Measurements from ENCODE around the gene CERS5. TPM values are rescaled to one million over a fixed set of nuclear protein-coding genes. Genes with fewer than 3 reads are reported as not detected.

Gene CERS5
- total and polyA plus RNA-seq, 10 of the 15 experiments (the other 5 are each of a cell fraction or from before 2014, with no cell fraction given) = 6.8 to 50.1 (median 31.8) TPM

DNA sequence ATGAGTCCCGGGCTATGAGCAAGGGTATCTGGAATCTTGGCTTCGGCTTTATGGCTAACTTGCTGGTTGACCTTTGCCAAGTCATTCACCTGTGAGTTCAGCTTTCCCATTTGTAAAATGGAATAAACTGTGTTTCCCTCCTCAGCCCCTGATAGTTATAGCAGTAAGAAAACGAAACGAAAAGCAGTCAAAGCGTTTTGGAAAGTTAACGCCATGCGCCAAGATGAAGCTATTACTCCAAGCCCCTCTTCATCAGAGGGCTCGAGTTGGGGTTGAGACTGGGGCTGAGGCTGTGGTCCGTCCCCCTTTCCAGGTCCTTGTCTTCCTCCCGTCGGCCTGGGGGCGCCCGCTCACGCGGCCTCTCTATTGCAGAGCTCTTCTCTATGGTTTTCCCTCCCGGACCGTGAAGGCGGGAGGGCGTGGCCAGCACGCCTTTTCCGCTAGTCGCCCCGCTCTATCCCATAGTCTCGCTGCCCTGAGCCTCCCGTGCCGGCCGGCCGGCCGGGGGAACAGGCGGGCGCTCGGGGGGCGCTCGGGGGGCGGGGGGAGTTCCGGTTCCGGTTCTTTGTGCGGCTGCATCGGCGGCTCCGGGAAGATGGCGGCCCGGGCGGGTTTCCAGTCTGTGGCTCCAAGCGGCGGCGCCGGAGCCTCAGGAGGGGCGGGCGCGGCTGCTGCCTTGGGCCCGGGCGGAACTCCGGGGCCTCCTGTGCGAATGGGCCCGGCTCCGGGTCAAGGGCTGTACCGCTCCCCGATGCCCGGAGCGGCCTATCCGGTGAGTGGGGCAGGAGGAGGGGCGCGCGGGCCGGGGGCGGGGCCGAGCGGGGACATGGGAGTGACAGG lies 82.2 kb downstream of the CERS5 start, which contains the start of gene SMARCD1 (continued):
- TF ChIP-seq, protein P1, sequence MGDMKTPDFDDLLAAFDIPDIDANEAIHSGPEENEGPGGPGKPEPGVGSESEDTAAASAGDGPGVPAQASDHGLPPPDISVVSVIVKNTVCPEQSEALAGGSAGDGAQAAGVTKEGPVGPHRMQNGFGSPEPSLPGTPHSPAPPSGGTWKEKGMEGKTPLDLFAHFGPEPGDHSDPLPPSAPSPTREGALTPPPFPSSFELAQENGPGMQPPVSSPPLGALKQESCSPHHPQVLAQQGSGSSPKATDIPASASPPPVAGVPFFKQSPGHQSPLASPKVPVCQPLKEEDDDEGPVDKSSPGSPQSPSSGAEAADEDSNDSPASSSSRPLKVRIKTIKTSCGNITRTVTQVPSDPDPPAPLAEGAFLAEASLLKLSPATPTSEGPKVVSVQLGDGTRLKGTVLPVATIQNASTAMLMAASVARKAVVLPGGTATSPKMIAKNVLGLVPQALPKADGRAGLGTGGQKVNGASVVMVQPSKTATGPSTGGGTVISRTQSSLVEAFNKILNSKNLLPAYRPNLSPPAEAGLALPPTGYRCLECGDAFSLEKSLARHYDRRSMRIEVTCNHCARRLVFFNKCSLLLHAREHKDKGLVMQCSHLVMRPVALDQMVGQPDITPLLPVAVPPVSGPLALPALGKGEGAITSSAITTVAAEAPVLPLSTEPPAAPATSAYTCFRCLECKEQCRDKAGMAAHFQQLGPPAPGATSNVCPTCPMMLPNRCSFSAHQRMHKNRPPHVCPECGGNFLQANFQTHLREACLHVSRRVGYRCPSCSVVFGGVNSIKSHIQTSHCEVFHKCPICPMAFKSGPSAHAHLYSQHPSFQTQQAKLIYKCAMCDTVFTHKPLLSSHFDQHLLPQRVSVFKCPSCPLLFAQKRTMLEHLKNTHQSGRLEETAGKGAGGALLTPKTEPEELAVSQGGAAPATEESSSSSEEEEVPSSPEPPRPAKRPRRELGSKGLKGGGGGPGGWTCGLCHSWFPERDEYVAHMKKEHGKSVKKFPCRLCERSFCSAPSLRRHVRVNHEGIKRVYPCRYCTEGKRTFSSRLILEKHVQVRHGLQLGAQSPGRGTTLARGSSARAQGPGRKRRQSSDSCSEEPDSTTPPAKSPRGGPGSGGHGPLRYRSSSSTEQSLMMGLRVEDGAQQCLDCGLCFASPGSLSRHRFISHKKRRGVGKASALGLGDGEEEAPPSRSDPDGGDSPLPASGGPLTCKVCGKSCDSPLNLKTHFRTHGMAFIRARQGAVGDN (IDR thresholded peaks at IDR 0.05) = no peak; the same call in 1 of the 2 replicates
- TF ChIP-seq MEF2B (IDR thresholded peaks at IDR 0.05; ENCODE audit: partially characterized antibody, poor library complexity, severe bottlenecking) (peak; percentile 34), NR2C1 (IDR thresholded peaks at IDR 0.05) (peak; percentile 42; the same call in 1 of the 2 replicates), RFX5 (IDR thresholded peaks at IDR 0.05; ENCODE audit: low read depth, low read length) (no peak), MEF2A (IDR thresholded peaks at IDR 0.05; ENCODE audit: insufficient read depth, low read depth, low read length) (peak; percentile 51; the same call in 1 of the 2 replicates), RAD21 (IDR thresholded peaks at IDR 0.05; ENCODE audit: insufficient read depth, low read depth, low read length) (no peak), KAT2A (conservative IDR thresholded peaks at IDR 0.05; ENCODE audit: control insufficient read depth, low read depth, low read length) (no peak), MXI1 (IDR thresholded peaks at IDR 0.05; ENCODE audit: low read depth, low read length) (peak; percentile 79; the same call in 1 of the 2 replicates), RCOR1 (conservative IDR thresholded peaks at IDR 0.05; ENCODE audit: low read depth, low read length) (no peak), EGR1 (IDR thresholded peaks at IDR 0.05; ENCODE audit: borderline replicate concordance in 1 of 2, low read depth in 2 of 2, low read length in 2 of 2) (peak in 1 of 2 experiments; percentile 87; a peak in 2 of 3 replicates), NFIC (IDR thresholded peaks at IDR 0.05; ENCODE audit: low read depth, low read length) (no peak), NBN (IDR thresholded peaks at IDR 0.05) (0 out of 2 replicates have a peak, but pooled peaks have one; percentile 48), ASH2L (IDR thresholded peaks at IDR 0.05; ENCODE audit: borderline replicate concordance, low read depth) (no peak)
- TF ChIP-seq, protein P2, sequence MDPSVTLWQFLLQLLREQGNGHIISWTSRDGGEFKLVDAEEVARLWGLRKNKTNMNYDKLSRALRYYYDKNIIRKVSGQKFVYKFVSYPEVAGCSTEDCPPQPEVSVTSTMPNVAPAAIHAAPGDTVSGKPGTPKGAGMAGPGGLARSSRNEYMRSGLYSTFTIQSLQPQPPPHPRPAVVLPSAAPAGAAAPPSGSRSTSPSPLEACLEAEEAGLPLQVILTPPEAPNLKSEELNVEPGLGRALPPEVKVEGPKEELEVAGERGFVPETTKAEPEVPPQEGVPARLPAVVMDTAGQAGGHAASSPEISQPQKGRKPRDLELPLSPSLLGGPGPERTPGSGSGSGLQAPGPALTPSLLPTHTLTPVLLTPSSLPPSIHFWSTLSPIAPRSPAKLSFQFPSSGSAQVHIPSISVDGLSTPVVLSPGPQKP (IDR thresholded peaks at IDR 0.05; ENCODE audit: low read depth, low read length) = peak; percentile 52
- TF ChIP-seq, protein P3, sequence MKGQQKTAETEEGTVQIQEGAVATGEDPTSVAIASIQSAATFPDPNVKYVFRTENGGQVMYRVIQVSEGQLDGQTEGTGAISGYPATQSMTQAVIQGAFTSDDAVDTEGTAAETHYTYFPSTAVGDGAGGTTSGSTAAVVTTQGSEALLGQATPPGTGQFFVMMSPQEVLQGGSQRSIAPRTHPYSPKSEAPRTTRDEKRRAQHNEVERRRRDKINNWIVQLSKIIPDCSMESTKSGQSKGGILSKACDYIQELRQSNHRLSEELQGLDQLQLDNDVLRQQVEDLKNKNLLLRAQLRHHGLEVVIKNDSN (IDR thresholded peaks at IDR 0.05; ENCODE audit: borderline replicate concordance, extremely low read length, insufficient read depth, low read depth, low read length) = no peak
- TF ChIP-seq, protein P4, sequence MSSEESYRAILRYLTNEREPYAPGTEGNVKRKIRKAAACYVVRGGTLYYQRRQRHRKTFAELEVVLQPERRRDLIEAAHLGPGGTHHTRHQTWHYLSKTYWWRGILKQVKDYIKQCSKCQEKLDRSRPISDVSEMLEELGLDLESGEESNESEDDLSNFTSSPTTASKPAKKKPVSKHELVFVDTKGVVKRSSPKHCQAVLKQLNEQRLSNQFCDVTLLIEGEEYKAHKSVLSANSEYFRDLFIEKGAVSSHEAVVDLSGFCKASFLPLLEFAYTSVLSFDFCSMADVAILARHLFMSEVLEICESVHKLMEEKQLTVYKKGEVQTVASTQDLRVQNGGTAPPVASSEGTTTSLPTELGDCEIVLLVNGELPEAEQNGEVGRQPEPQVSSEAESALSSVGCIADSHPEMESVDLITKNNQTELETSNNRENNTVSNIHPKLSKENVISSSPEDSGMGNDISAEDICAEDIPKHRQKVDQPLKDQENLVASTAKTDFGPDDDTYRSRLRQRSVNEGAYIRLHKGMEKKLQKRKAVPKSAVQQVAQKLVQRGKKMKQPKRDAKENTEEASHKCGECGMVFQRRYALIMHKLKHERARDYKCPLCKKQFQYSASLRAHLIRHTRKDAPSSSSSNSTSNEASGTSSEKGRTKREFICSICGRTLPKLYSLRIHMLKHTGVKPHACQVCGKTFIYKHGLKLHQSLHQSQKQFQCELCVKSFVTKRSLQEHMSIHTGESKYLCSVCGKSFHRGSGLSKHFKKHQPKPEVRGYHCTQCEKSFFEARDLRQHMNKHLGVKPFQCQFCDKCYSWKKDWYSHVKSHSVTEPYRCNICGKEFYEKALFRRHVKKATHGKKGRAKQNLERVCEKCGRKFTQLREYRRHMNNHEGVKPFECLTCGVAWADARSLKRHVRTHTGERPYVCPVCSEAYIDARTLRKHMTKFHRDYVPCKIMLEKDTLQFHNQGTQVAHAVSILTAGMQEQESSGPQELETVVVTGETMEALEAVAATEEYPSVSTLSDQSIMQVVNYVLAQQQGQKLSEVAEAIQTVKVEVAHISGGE (CRISPR knock-in tag; IDR thresholded peaks at IDR 0.05) = peak; percentile 51
- TF ChIP-seq, protein P5, sequence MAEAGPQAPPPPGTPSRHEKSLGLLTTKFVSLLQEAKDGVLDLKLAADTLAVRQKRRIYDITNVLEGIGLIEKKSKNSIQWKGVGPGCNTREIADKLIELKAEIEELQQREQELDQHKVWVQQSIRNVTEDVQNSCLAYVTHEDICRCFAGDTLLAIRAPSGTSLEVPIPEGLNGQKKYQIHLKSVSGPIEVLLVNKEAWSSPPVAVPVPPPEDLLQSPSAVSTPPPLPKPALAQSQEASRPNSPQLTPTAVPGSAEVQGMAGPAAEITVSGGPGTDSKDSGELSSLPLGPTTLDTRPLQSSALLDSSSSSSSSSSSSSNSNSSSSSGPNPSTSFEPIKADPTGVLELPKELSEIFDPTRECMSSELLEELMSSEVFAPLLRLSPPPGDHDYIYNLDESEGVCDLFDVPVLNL (IDR thresholded peaks at IDR 0.05; ENCODE audit: low read depth, low read length) = no peak
